Measurements from ENCODE around the gene NOXO1. TPM values are rescaled to one million over a fixed set of nuclear protein-coding genes. Genes with fewer than 3 reads are reported as not detected.

NOXO1 gene
- total and polyA plus RNA-seq, 9 of the 15 experiments (the other 6 are each of a cell fraction or from before 2014, with no cell fraction given), result not detected

DNA sequence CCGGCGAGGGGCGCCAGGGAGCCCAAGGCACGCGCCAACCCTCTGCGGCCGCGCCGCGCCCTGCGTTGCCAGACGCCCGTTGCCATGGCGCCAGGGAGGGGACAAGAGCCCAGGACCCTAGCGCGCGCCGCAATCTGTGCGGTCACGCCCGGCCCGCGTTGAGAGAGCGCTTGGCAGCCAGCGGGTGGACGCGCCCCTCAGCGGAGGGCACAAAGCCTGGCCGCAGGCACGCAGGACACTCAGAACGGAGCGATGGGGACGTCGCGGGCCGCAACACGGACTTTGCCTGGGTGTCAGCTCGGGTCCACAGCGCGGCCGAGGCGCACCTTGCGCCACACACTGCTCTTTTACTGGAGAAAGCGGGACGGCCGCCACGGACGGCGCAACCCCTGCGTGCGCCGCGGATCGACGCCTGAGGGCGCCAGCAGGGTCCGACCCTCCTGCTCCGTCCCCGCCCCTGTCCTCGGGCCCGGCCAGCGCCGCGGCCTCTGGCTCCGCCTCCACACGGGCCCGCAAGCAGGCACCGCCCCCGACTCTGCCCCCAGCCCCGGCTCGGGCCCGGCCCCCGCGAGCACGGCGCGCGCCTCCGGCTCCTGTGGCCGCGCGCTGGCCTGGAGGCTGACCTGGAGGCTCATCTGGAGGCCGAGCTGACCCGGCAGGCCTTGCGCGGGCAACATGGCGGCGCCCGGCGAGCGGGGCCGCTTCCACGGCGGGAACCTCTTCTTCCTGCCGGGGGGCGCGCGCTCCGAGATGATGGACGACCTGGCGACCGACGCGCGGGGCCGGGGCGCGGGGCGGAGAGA is 2.5 kb upstream of the NOXO1 start, which contains the start of gene GFER (continued):
- TF ChIP-seq PHB2 (IDR thresholded peaks at IDR 0.05; ENCODE audit: low read depth) (no peak), HCFC1 (IDR thresholded peaks at IDR 0.05; ENCODE audit: low read depth, low read length) (peak; percentile 76), GTF2E2 (tag; IDR thresholded peaks at IDR 0.05) (0 out of 2 replicates have a peak, but pooled peaks have one; percentile 35), COPS2 (conservative IDR thresholded peaks at IDR 0.05) (no peak), GTF2F1 (IDR thresholded peaks at IDR 0.05; ENCODE audit: low read depth, low read length) (0 out of 2 replicates have a peak, but pooled peaks have one; percentile 35), KAT7 (CRISPR knock-in tag; IDR thresholded peaks at IDR 0.05; ENCODE audit: borderline replicate concordance) (peak; percentile 85; the same call in 1 of the 2 replicates), DPF2 (IDR thresholded peaks at IDR 0.05) (no peak), POLR2AphosphoS2 (IDR thresholded peaks at IDR 0.05; ENCODE audit: low read length) (no peak), ZNF133 (CRISPR knock-in tag; IDR thresholded peaks at IDR 0.05) (no peak), POLR2A (conservative IDR thresholded peaks at IDR 0.05) (peak; percentile 74), ZNF764 (CRISPR knock-in tag; IDR thresholded peaks at IDR 0.05; ENCODE audit: low read depth) (no peak), ZNF174 (CRISPR knock-in tag; IDR thresholded peaks at IDR 0.05) (no peak), TAF1 (IDR thresholded peaks at IDR 0.05; ENCODE audit: control insufficient read depth, extremely low read depth, insufficient read depth, low read length, severe bottlenecking) (peak; percentile 88), ILK (tag; IDR thresholded peaks at IDR 0.05; ENCODE audit: borderline replicate concordance, low read depth) (no peak), THRAP3 (IDR thresholded peaks at IDR 0.05; ENCODE audit: borderline replicate concordance) (no peak), TRIM24 (IDR thresholded peaks at IDR 0.05) (no peak; a peak in 1 of 4 replicates), CXXC5 (CRISPR knock-in tag; IDR thresholded peaks at IDR 0.05) (peak; percentile 91), ZNF551 (CRISPR knock-in tag; IDR thresholded peaks at IDR 0.05) (no peak), KDM2B (CRISPR knock-in tag; IDR thresholded peaks at IDR 0.05) (peak; percentile 61; the same call in 1 of the 2 replicates), ETV1 (tag; conservative IDR thresholded peaks at IDR 0.05; ENCODE audit: low read depth) (no peak), ZBTB8A (IDR thresholded peaks at IDR 0.05; ENCODE audit: partially characterized antibody) (no peak), HNRNPL (IDR thresholded peaks at IDR 0.05; ENCODE audit: low read depth, low read length) (peak; percentile 71), C11orf30 (IDR thresholded peaks at IDR 0.05; ENCODE audit: low read depth) (peak; percentile 61; the same call in 1 of the 2 replicates), ZNF699 (CRISPR knock-in tag; IDR thresholded peaks at IDR 0.05; ENCODE audit: insufficient replicate concordance) (no peak)
- TF ChIP-seq, protein P1, sequence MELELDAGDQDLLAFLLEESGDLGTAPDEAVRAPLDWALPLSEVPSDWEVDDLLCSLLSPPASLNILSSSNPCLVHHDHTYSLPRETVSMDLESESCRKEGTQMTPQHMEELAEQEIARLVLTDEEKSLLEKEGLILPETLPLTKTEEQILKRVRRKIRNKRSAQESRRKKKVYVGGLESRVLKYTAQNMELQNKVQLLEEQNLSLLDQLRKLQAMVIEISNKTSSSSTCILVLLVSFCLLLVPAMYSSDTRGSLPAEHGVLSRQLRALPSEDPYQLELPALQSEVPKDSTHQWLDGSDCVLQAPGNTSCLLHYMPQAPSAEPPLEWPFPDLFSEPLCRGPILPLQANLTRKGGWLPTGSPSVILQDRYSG (tag; conservative IDR thresholded peaks at IDR 0.05; ENCODE audit: low read depth), result no peak
- TF ChIP-seq, protein P2, sequence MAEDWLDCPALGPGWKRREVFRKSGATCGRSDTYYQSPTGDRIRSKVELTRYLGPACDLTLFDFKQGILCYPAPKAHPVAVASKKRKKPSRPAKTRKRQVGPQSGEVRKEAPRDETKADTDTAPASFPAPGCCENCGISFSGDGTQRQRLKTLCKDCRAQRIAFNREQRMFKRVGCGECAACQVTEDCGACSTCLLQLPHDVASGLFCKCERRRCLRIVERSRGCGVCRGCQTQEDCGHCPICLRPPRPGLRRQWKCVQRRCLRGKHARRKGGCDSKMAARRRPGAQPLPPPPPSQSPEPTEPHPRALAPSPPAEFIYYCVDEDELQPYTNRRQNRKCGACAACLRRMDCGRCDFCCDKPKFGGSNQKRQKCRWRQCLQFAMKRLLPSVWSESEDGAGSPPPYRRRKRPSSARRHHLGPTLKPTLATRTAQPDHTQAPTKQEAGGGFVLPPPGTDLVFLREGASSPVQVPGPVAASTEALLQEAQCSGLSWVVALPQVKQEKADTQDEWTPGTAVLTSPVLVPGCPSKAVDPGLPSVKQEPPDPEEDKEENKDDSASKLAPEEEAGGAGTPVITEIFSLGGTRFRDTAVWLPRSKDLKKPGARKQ (CRISPR knock-in tag; IDR thresholded peaks at IDR 0.05), result no peak
- TF ChIP-seq, protein P3, sequence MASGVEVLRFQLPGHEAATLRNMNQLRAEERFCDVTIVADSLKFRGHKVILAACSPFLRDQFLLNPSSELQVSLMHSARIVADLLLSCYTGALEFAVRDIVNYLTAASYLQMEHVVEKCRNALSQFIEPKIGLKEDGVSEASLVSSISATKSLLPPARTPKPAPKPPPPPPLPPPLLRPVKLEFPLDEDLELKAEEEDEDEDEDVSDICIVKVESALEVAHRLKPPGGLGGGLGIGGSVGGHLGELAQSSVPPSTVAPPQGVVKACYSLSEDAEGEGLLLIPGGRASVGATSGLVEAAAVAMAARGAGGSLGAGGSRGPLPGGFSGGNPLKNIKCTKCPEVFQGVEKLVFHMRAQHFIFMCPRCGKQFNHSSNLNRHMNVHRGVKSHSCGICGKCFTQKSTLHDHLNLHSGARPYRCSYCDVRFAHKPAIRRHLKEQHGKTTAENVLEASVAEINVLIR (CRISPR knock-in tag; IDR thresholded peaks at IDR 0.05), result no peak

Measured in K562 (cell line).